GM12864 (cell line): ENCODE data around the gene RBBP8NL.

Experiments used
- DNase-seq: peaks from one replicate; pipeline ENCODE4 v3.0.0-alpha.2; 2011; ENCODE audit warnings: low read depth
- H3K4me3 ChIP-seq: 2 replicates; pipeline ENCODE4 v1.5.1; 2011; ENCODE audit warnings: mild to moderate bottlenecking, low read depth, low read length, control low read depth
- TF ChIP-seq, protein P1 (sequence below): IDR thresholded peaks from 2 replicates; pipeline ENCODE4 v1.5.1; 2011; ENCODE audit warnings: low read depth, mild to moderate bottlenecking, moderate library complexity, low read length, control low read depth, inconsistent platforms; ENCODE audit errors: missing control alignments

RBBP8NL gene

DNA sequence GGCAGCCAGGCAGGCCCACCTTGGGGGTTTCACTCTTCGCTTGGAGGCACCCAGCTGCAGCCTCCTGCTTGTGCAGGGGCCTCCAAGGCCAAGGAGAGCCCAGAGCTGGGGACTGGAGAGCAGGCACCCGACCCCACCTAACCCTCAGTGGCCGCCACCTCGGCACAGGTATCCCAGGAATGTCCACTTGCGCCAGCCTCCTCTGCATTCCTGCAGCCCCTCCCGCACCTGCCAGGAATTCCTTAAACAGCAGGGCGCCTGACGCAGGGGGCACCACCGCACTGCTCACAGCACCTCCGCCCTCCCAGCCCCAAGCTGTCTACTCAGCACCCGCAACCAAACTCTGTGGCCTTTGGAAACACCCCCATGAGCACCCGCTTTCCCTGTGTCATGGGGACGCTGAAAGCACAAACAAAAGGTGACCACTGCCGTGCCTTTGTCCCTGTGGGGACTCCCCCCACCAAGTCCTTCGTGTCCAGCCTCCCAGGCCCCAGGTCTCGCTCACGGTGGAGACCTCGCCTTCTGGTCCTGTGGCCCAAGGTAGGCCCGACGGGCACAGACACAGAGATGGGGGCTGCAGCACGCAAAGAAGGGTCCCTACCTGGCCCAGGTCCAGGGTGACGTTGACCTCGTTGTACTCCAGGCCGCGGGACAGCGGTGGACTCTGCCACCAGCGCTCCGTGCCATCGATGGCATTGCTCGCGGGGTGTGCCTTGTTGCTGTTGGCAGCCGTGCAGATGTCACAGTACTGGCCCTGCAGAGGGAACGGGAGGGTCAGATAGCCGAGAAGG is 65.3 kb downstream of the RBBP8NL start:
- no peak for DNase-seq
- no peak overlapping the region for H3K4me3 ChIP-seq
- TF ChIP-seq, protein P1, sequence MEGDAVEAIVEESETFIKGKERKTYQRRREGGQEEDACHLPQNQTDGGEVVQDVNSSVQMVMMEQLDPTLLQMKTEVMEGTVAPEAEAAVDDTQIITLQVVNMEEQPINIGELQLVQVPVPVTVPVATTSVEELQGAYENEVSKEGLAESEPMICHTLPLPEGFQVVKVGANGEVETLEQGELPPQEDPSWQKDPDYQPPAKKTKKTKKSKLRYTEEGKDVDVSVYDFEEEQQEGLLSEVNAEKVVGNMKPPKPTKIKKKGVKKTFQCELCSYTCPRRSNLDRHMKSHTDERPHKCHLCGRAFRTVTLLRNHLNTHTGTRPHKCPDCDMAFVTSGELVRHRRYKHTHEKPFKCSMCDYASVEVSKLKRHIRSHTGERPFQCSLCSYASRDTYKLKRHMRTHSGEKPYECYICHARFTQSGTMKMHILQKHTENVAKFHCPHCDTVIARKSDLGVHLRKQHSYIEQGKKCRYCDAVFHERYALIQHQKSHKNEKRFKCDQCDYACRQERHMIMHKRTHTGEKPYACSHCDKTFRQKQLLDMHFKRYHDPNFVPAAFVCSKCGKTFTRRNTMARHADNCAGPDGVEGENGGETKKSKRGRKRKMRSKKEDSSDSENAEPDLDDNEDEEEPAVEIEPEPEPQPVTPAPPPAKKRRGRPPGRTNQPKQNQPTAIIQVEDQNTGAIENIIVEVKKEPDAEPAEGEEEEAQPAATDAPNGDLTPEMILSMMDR = no peak

DNA sequence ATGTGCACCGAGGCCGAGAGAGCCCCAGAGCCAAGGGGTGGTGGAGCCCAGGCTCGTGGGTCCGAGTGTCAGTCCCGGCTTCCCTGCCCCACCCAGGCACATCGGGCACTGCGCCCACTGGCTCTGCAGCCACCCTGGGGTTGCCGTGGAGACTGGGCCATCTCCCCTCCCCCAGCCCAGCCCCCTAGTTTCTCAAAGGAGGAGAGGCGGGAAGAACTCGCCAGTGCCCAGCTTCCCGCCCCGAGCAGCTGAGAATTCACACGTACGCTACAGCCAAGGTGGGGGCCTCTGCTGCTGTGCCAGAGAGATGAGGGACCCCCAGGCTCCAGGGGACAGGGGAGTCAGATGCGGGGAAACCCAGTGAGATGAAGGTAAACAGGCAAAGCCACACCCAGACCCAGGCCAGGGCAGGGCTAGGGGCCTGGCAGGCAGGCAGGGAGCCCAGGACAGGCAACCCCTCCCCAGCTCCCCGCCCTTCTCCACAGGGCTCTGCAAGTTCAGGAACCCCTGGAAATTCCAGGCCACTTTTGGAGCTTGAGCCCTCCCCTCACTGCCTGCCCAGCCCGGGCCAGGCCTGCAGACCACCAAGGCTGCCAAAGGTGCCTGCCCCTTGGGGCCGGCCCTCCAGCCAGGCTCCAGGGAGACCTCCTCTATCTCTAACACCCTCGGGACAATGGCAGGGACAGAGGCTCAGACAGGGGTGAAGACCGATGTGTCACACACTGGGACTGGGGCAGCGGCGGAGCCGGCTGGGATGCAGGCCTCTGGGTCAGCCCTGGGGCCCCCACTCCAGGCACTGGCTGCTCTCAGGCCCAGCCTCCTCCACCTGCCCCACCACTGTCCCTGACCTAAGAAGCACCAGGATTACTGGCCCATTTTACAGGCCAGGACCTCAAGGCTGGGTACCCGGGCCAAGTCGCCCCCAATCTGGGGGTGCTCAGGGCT is 66.2 kb downstream of the RBBP8NL start:
- no peak for DNase-seq
- TF ChIP-seq, protein P1 = no peak
- no peak overlapping the region for H3K4me3 ChIP-seq
